Measurements from ENCODE around the gene KANK4. TPM values are rescaled to one million over a fixed set of nuclear protein-coding genes. Genes with fewer than 3 reads are reported as not detected.

KANK4 gene
- total and polyA plus RNA-seq, 12 donors, result 0.12 to 1.1 (median 0.26) TPM; not detected in 2

DNA sequence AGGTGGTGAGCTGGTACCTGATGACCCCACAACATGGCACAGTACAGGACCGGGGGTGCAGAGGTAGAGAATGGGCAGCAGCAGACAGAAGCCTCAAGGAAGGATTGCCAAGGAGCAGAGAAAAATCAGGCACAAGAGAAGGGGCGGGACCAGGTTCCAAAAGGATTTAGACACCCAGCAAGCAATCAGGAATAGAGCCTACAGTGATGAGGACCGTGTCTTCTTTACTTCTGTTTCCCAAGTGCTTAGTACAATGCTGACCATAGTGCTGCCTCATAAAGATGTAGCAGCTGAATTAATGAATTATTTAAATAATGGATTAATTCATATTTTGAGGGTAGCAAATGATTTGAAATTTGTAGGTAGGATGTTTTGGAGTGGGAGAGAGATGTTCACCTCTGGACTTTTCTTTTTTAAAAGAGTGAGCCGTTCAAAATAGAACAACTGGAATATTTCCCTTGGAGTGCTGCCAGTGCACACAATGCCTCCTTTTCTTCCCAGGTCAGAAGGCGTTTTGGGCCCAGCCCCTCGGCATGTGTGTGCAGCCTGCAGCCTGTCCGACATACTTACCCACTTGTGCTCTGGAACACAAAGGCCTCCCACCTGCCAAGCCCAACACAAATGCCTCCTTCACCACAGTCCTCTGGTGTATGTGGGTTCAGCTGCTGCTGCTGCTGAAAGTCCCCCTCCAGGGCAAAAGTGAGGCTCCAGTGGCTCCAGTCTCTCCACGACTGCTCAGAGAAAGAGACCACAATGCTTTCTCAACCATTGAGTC lies 19.6 kb downstream of the KANK4 start:
- no peak for TF ChIP-seq POLR2A (IDR thresholded peaks at IDR 0.05)
- TF ChIP-seq, protein P1, sequence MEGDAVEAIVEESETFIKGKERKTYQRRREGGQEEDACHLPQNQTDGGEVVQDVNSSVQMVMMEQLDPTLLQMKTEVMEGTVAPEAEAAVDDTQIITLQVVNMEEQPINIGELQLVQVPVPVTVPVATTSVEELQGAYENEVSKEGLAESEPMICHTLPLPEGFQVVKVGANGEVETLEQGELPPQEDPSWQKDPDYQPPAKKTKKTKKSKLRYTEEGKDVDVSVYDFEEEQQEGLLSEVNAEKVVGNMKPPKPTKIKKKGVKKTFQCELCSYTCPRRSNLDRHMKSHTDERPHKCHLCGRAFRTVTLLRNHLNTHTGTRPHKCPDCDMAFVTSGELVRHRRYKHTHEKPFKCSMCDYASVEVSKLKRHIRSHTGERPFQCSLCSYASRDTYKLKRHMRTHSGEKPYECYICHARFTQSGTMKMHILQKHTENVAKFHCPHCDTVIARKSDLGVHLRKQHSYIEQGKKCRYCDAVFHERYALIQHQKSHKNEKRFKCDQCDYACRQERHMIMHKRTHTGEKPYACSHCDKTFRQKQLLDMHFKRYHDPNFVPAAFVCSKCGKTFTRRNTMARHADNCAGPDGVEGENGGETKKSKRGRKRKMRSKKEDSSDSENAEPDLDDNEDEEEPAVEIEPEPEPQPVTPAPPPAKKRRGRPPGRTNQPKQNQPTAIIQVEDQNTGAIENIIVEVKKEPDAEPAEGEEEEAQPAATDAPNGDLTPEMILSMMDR (IDR thresholded peaks at IDR 0.05), result no peak
- intact Hi-C loops (cut with DNase I), result no loop called here
- Histone ChIP-seq H3K4me3 (no peak overlapping the region), H3K27me3 (peaks cover 9% of the 10 kb centered on the region), H3K4me1 (replicated peaks in 1 of 2) (peaks cover 0 to 8% of the 10 kb centered on the region in 2 donors), H3K36me3 (replicated peaks in 1 of 2) (no peaks in the 10 kb centered on the region), H3K27ac (no peak overlapping the region), H3K9me3 (replicated peaks in 1 of 3) (no peaks in the 10 kb centered on the region)
- DNase-seq, result no peak
- WGBS, 4 donors, result 46 to 54% (median 51%) methylated on average over 8 of the region's 8 CpGs

DNA sequence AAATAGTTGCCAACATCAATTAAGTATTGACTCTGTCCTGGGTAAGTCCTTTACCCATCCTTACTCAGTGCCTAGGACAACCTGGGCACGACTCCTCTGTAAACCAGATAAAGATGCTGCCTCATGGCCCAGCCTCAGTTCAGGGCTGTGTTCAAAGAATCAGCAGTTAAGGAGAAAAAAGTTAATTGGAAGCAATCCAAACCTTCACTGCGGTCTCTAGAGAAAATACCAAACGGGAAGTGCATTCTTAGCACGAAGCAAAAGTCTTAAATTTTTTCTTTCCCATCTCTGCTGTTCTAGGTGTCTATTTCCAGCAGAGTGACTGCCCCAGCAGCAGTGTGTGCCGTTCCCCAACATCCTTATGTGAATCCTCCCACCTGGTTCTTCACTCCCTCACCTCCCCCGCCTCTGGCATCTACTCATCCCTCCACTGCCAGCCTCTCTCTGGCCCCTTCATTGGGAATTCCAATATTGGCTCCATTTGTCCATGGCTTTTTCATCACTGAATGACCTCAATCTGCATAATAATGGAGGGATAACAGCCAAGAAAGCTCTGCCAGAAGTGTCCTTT lies 23.2 kb downstream of the KANK4 start:
- Histone ChIP-seq H3K36me3 (replicated peaks in 1 of 2) (no peaks in the 10 kb centered on the region), H3K27ac (no peak overlapping the region), H3K4me3 (no peak overlapping the region), H3K9me3 (replicated peaks in 1 of 3) (no peaks in the 10 kb centered on the region), H3K4me1 (replicated peaks in 1 of 2) (peaks cover 0 to 8% of the 10 kb centered on the region in 2 donors), H3K27me3 (peaks cover 10% of the 10 kb centered on the region)
- intact Hi-C loops (cut with DNase I), result no loop called here
- no peak for DNase-seq
- TF ChIP-seq POLR2A (IDR thresholded peaks at IDR 0.05), result no peak
- 15 to 26% (median 22%) methylated on average over 6 of the region's 6 CpGs for WGBS, 4 donors

DNA sequence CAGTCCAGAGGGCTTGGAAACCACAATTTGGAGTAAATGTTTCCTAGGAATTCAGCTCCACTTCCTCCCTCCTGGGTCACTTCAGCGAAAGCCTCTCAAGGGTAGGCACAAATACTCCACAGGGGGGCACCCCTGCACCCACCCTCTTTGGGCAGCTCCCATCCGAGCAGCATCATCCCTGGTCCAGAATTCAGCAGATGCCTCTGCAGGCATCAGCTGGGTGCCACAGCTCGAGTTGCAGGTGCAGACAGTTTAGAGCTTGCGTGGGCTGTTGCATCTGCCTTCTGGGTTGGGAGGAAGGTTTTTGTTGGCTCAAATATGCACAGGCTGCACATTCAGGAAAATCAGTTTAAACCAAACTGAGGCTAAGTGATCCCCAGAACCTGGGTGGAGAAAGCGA lies 25.0 kb downstream of the KANK4 start:
- H3K27me3 ChIP-seq, result peaks cover 10% of the 10 kb centered on the region
- no peak overlapping the region for H3K27ac ChIP-seq
- no peaks in the 10 kb centered on the region for H3K36me3 ChIP-seq (replicated peaks in 1 of 2)
- 44 to 62% (median 60%) methylated on average over 3 to 5 of the region's 5 CpGs for WGBS, 4 donors
- no peak overlapping the region for H3K4me3 ChIP-seq
- no peak for TF ChIP-seq POLR2A (IDR thresholded peaks at IDR 0.05)
- TF ChIP-seq, protein P1 (IDR thresholded peaks at IDR 0.05), result no peak
- no peaks in the 10 kb centered on the region for H3K9me3 ChIP-seq (replicated peaks in 1 of 3)
- intact Hi-C loops (cut with DNase I), result no loop called here
- H3K4me1 ChIP-seq (replicated peaks in 1 of 2), result peaks cover 0 to 8% of the 10 kb centered on the region in 2 donors
- no peak for DNase-seq

DNA sequence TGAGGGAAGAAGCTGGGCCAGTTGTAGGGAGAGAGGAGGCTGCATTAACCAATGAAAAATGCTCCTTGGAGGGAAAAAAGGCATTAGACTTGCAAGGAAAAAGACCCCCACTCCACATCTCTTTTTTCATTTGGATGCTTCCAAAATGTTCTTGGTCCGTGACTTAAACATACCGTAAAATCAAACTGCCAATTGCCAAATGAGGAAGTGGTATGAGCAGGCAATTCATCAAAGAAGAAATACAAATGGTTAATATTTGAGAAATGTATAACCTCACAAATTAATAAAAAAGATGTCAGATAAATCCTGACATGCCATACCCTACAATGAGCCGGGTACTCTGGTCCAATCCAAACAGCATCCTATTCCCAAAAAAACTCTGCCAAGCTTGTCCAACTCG lies 30.6 kb downstream of the KANK4 start:
- Histone ChIP-seq H3K9me3 (replicated peaks in 1 of 3) (no peaks in the 10 kb centered on the region), H3K4me3 (no peak overlapping the region), H3K36me3 (replicated peaks in 1 of 2) (no peaks in the 10 kb centered on the region), H3K4me1 (replicated peaks in 1 of 2) (no peaks in the 10 kb centered on the region), H3K27ac (no peak overlapping the region), H3K27me3 (no peaks in the 10 kb centered on the region)
- no peak for DNase-seq
- 76 to 83% (median 78%) methylated on average over 4 of the region's 4 CpGs for WGBS, 4 donors
- TF ChIP-seq POLR2A (IDR thresholded peaks at IDR 0.05), result no peak
- TF ChIP-seq, protein P1 (IDR thresholded peaks at IDR 0.05), result no peak
- intact Hi-C loops (cut with DNase I), result no loop called here

All from adrenal gland (tissue), 12 donors.